HG02798 (cell line): Measurements from ENCODE around the gene SELENOH.

Experiments
- ATAC-seq: cut with Tn5 transposase; IDR thresholded peaks from one replicate; pipeline ENCODE4 v1.9.1; 2021; ENCODE audit warnings: mild to moderate bottlenecking; ENCODE audit not compliant: unreplicated experiment, poor library complexity

Gene SELENOH

GRCh38 chr11:57778318-57779037, 37.2 kb downstream of the SELENOH start:
- ATAC-seq, result no peak

- no peak for ATAC-seq
Measured at GRCh38 chr11:57779276-57779675, 38.0 kb downstream of the SELENOH start.

DNA sequence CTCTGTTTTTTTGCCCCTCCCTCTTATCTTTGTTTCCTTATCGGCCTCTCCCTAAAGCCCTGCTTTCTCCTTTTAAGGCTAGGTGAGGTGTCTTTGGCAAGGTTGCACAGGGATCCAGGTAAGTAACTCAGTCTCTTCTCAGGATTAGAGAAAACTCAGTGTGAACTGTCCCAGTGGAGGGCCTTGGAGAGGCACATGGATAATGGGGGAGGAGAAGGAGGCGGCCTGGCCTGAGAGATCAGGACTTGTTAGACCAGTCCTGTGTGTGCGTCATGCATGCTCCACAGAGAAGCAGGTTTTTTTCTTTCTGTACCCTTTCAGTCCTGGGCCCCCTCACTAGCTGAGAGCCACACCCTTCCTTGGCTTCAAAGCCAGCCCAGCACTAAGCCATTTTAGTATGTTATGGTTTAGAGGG, 40.2 kb downstream of the SELENOH start:
- no peak for ATAC-seq

DNA sequence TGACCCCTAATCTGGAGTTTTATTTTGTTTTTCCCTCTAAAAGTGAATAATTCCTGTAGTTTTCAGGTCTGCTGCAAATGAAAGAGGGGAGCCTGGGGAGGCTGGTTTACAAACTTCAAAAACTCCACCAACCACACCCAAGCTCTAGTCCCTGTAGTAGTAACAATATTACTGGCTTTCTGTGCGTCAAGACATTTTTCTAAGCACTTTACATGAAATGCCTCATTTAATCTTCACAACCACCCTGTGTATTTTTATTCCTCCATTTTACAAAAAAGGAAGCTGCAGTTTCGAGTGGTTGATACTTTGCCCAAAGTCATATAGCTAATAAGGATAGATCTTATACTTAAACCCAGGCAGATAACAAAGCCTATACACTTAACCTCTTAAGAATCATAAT, 43.8 kb downstream of the SELENOH start:
- ATAC-seq, result no peak

- no peak for ATAC-seq
Measured at GRCh38 chr11:57786436-57786835, 45.1 kb downstream of the SELENOH start.

DNA sequence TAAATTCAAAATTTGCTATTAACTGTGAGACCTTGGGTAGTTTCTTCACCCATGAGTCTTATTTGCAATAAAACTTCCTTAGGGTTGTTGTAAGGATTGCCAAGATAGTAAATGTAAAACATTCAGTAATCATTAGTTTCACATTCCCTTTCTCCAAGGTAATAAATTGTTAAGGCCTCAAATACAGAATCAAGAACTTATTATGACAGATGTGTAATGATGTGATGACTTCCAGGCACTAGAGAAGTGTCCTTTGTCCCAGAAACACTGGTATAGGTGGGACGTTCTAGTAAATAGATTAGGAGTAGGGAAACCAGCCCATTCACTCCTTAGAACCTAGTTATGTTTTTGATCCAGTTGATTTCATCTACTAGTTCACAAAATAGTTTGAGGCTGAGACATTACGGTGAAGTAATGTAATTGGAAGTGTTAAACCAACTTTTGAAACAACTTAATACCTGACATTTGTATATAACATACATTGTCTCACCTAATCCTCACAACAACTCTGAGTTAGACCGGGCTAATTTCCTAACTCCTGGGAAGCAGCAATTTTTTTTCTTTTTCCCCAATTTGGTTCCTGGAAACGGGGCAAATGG, 45.8 kb downstream of the SELENOH start:
- ATAC-seq, result no peak

DNA sequence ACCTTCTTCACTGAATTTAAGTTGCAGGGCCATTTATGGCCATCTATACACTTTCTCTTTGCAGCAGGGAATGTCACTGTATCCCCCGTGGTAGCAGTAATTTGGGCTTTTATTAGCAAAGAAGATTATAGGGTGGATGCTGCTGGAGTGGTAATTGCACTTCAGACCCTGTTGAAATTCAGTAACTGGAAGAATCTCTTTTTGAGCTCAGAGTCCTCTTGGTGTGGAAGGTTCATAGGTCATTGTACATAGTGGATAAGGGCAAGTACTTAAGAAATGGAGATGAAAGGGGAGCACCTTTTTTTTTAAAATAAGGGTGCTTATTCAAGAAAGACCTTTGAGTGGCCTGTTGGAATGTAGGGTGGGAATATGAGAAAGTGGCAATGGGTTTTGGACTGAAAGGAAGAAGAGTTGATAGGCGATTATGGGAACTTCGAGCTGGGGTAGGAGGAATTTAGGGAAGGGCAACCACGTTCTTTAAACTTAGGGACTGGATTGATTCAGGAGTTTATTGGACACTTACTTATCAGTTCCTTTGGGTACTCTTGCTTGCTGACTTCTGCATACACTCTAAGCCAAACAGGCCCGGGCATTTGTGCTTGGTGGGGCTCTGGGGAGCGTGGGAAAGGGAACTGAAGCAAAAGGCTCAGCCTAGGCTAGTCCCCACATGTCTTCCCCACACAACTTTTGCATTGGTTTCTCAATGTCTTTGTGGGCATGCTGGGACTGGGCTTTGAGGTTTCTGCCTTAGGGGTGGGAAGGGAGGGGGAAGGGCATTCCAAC, 46.8 kb downstream of the SELENOH start:
- ATAC-seq, result peak; percentile 58

GRCh38 chr11:57788703-57789088, 47.4 kb downstream of the SELENOH start:
- no peak for ATAC-seq

GRCh38 chr11:57791321-57792059, 50.2 kb downstream of the SELENOH start:
- ATAC-seq, result no peak

DNA sequence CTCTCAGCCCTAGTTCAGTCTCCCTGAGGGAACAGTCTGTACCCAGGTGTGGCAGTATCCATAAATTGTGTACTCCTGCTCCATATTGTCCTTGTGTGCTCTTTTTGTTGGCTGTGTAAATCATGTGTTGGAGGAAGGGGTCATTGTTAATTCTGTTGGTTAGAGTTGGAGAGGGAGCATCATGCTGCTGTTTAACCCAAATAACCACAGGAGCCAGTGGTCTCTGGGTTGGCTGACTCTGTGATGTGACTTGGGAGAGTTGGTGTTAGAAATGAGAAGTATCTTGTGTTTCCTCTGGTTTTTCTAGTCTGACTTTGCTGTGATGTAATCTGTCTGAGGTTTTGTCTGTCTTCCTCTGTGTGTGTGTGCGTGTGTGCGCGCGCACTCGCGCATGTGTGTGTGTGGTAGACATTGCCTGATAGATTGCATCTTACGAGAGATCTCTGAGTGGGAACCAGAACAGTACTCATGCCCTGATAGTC, 50.8 kb downstream of the SELENOH start:
- peak; percentile 84 for ATAC-seq

DNA sequence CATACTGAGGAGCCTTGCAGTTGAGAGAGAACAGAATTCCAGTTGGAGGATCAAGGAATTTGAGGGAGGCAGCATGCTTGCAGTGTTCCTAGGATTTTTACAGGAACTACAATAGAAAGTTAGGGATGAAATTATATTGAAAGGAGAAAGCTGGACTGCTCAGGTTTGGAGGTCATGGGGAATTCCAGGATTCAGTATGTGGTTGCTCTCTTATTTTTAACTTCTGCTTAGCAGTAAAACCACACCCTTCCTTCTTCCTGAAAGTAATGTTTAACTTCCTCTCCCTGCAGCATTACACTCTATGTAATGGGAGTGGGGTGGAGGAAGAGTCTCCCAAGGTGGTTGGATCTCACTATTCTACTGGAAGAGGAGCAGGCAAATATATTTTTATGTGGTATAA, 51.6 kb downstream of the SELENOH start:
- ATAC-seq, result no peak
